ENCODE results near the gene RIOK3.
A peak's percentile ranks its signal among the peaks of the same experiment; 100 is the strongest.
"Not testable (repeated sequence)": the region's sequence is repeated elsewhere in the genome, so short reads cannot be mapped to it uniquely, and the experiment has no call there.

The RIOK3 gene

GRCh38 chr18:23451011-23451410 is 2.1 kb upstream of the RIOK3 start:
- DNase-seq (ENCODE audit: low read depth in 2 of 3, low spot score in 1 of 3), result no peak

- no peak for DNase-seq (ENCODE audit: low read depth in 2 of 3, low spot score in 1 of 3)
Observed at GRCh38 chr18:23451491-23451890, 1.6 kb upstream of the RIOK3 start.

- DNase-seq (ENCODE audit: low read depth in 2 of 3, low spot score in 1 of 3), result no peak
Observed at GRCh38 chr18:23452347-23452727, 750 bp upstream of the RIOK3 start.

GRCh38 chr18:23453680-23454058 is 582 bp downstream of the RIOK3 start:
- DNase-seq (ENCODE audit: low read depth in 2 of 3, low spot score in 1 of 3), result peak in 1 of 3 donors; percentile 6

GRCh38 chr18:23456835-23457234 is 3.7 kb downstream of the RIOK3 start:
- no peak for DNase-seq (ENCODE audit: low read depth in 2 of 3, low spot score in 1 of 3)

- no peak for DNase-seq (ENCODE audit: low read depth in 2 of 3, low spot score in 1 of 3)
Observed at GRCh38 chr18:23458830-23459529, 5.9 kb downstream of the RIOK3 start.

GRCh38 chr18:23459530-23459921 is 6.4 kb downstream of the RIOK3 start:
- no peak for DNase-seq (ENCODE audit: low read depth in 2 of 3, low spot score in 1 of 3)

- no peak for DNase-seq (ENCODE audit: low read depth in 2 of 3, low spot score in 1 of 3)
Observed at GRCh38 chr18:23460285-23461273, 7.5 kb downstream of the RIOK3 start.

GRCh38 chr18:23462876-23463275 is 9.8 kb downstream of the RIOK3 start:
- DNase-seq (ENCODE audit: low read depth in 2 of 3, low spot score in 1 of 3), result no peak

- DNase-seq (ENCODE audit: low read depth in 2 of 3, low spot score in 1 of 3), result no peak
Observed at GRCh38 chr18:23468753-23469459, 15.8 kb downstream of the RIOK3 start.

- DNase-seq (ENCODE audit: low read depth in 2 of 3, low spot score in 1 of 3), result no peak
Observed at GRCh38 chr18:23470620-23471387, 17.7 kb downstream of the RIOK3 start.

- no peak for DNase-seq (ENCODE audit: low read depth in 2 of 3, low spot score in 1 of 3)
Observed at GRCh38 chr18:23471486-23471885, 18.4 kb downstream of the RIOK3 start.

- no peak for DNase-seq (ENCODE audit: low read depth in 2 of 3, low spot score in 1 of 3)
Observed at GRCh38 chr18:23479829-23480505, 26.9 kb downstream of the RIOK3 start.

- no peak for DNase-seq (ENCODE audit: low read depth in 2 of 3, low spot score in 1 of 3)
Observed at GRCh38 chr18:23484561-23485182, 31.6 kb downstream of the RIOK3 start.

GRCh38 chr18:23485386-23485785 is 32.3 kb downstream of the RIOK3 start:
- DNase-seq (ENCODE audit: low read depth in 2 of 3, low spot score in 1 of 3), result no peak

- DNase-seq (ENCODE audit: low read depth in 2 of 3, low spot score in 1 of 3), result peak in 2 of 3 donors; percentile 25 to 32
Observed at GRCh38 chr18:23487738-23488570, 34.9 kb downstream of the RIOK3 start.

- not testable (repeated sequence) for DNase-seq (ENCODE audit: low read depth in 2 of 3, low spot score in 1 of 3)
Observed at GRCh38 chr18:23489586-23489985, 36.5 kb downstream of the RIOK3 start.

GRCh38 chr18:23493654-23494053 is 40.6 kb downstream of the RIOK3 start:
- DNase-seq (ENCODE audit: low read depth in 2 of 3, low spot score in 1 of 3), result no peak

GRCh38 chr18:23494992-23495391 is 41.9 kb downstream of the RIOK3 start:
- DNase-seq (ENCODE audit: low read depth in 2 of 3, low spot score in 1 of 3), result no peak
